Neuronal stem cell (in vitro differentiated cells): Measurements from ENCODE around the gene PHF13.

Experiments
- DNase-seq: peaks from one replicate; pipeline ENCODE4 v3.0.0-alpha.2; 2013; ENCODE audit warnings: low spot score
- H2AFZ ChIP-seq: one replicate; pipeline ENCODE4 v1.6.1; 2013; ENCODE audit warnings: mild to moderate bottlenecking, low read length, inconsistent platforms
- H2AK5ac ChIP-seq: 2 replicates; pipeline ENCODE4 v1.6.1; 2013; ENCODE audit warnings: low read depth, mild to moderate bottlenecking, inconsistent platforms, low read length, moderate library complexity, mixed read lengths
- H2BK120ac ChIP-seq: 2 replicates; pipeline ENCODE4 v1.6.1; 2013; ENCODE audit warnings: low read depth, mild to moderate bottlenecking, inconsistent platforms, low read length, moderate library complexity, mixed read lengths
- H2BK12ac ChIP-seq: one replicate; pipeline ENCODE4 v1.6.1; 2013; ENCODE audit warnings: low read length, inconsistent platforms
- H2BK15ac ChIP-seq: 2 replicates; pipeline ENCODE4 v1.6.1; 2013; ENCODE audit warnings: mild to moderate bottlenecking, low read length, inconsistent platforms, mixed read lengths
- H2BK5ac ChIP-seq: one replicate; pipeline ENCODE4 v1.6.1; 2013; ENCODE audit warnings: inconsistent platforms, mild to moderate bottlenecking, low read length, moderate library complexity
- H3K14ac ChIP-seq: one replicate; pipeline ENCODE4 v1.6.1; 2013; ENCODE audit warnings: low read length, inconsistent platforms
- H3K18ac ChIP-seq: 2 replicates; pipeline ENCODE4 v1.6.1; 2013; ENCODE audit warnings: low read length, inconsistent platforms
- H3K23ac ChIP-seq: 2 replicates; pipeline ENCODE4 v1.6.1; 2013; ENCODE audit warnings: low read depth, mild to moderate bottlenecking, mixed read lengths, low read length, inconsistent platforms; ENCODE audit not compliant: poor library complexity
- H3K27ac ChIP-seq: replicated peaks from 3 replicates; pipeline ENCODE4 v1.5.1; 2013; ENCODE audit warnings: low read length, inconsistent platforms
- H3K27me3 ChIP-seq, 3 experiments: 2 replicates each; pipeline ENCODE4 v1.6.1; 2013; ENCODE audit warnings: low read length in 3 of 3, mild to moderate bottlenecking in 2 of 3, inconsistent platforms in 1 of 3, low read depth in 1 of 3, mixed read lengths in 1 of 3, moderate library complexity in 1 of 3; ENCODE audit not compliant: control insufficient read depth in 3 of 3, insufficient read depth in 3 of 3
- H3K36me3 ChIP-seq, 2 donors: replicated peaks in 1 of 2; 2 replicates each; pipeline ENCODE4 v1.6.1; 2013; ENCODE audit warnings: low read length in 2 of 2; ENCODE audit not compliant: control insufficient read depth in 2 of 2, insufficient read depth in 2 of 2
- H3K4ac ChIP-seq: 2 replicates; pipeline ENCODE4 v1.6.1; 2013; ENCODE audit warnings: inconsistent platforms, mild to moderate bottlenecking, low read length, moderate library complexity
- H3K4me1 ChIP-seq, 2 donors: 1 replicate in 1 of 2; 2 replicates in 1 of 2; pipeline ENCODE4 v1.6.1; 2013; ENCODE audit warnings: low read length in 2 of 2, low read depth in 1 of 2; ENCODE audit not compliant: control insufficient read depth in 2 of 2, insufficient read depth in 1 of 2
- H3K4me2 ChIP-seq: one replicate; pipeline ENCODE4 v1.6.1; 2013; ENCODE audit warnings: mild to moderate bottlenecking, low read length, inconsistent platforms; ENCODE audit not compliant: insufficient read depth, poor library complexity, severe bottlenecking
- H3K4me3 ChIP-seq, 2 donors: 2 replicates each; pipeline ENCODE4 v1.5.1; 2013; ENCODE audit warnings: low read length in 2 of 2, mild to moderate bottlenecking in 2 of 2, inconsistent platforms in 1 of 2, moderate library complexity in 1 of 2
- H3K79me1 ChIP-seq: one replicate; pipeline ENCODE4 v1.6.1; 2013; ENCODE audit warnings: low read depth, mild to moderate bottlenecking, inconsistent platforms, low read length, moderate library complexity
- H3K9ac ChIP-seq: one replicate; pipeline ENCODE4 v1.6.1; 2013; ENCODE audit warnings: mild to moderate bottlenecking, low read depth, low read length, inconsistent platforms; ENCODE audit not compliant: poor library complexity
- H3K9me3 ChIP-seq, 2 donors: replicated peaks in 1 of 2; 2 replicates each; pipeline versions ENCODE3 to v1.6.1; 2013; ENCODE audit warnings: low read length in 2 of 2, mild to moderate bottlenecking in 2 of 2, inconsistent platforms in 1 of 2, low read depth in 1 of 2, mixed read lengths in 1 of 2, moderate library complexity in 1 of 2; ENCODE audit not compliant: control insufficient read depth in 2 of 2, insufficient read depth in 1 of 2
- H4K8ac ChIP-seq: one replicate; pipeline ENCODE4 v1.6.1; 2013; ENCODE audit warnings: low read depth, mild to moderate bottlenecking, inconsistent platforms, low read length, moderate library complexity
- H4K91ac ChIP-seq: one replicate; pipeline ENCODE4 v1.6.1; 2013; ENCODE audit warnings: low read length, low read depth, mild to moderate bottlenecking, inconsistent platforms; ENCODE audit not compliant: poor library complexity
- WGBS, 2 donors: extraction: QIAGEN DNeasy Blood & Tissue Kit; methylation state at CpG; one replicate each; pipeline ENCODE4 v1.1.7; 2013; ENCODE audit warnings: missing lambda C conversion rate in 2 of 2, mixed read lengths in 1 of 2; ENCODE audit not compliant: insufficient read length in 2 of 2, insufficient replicate concordance in 1 of 2; ENCODE audit errors: extremely low coverage in 2 of 2; 5-methylcytosine and 5-hydroxymethylcytosine counted together

PHF13 gene

DNA sequence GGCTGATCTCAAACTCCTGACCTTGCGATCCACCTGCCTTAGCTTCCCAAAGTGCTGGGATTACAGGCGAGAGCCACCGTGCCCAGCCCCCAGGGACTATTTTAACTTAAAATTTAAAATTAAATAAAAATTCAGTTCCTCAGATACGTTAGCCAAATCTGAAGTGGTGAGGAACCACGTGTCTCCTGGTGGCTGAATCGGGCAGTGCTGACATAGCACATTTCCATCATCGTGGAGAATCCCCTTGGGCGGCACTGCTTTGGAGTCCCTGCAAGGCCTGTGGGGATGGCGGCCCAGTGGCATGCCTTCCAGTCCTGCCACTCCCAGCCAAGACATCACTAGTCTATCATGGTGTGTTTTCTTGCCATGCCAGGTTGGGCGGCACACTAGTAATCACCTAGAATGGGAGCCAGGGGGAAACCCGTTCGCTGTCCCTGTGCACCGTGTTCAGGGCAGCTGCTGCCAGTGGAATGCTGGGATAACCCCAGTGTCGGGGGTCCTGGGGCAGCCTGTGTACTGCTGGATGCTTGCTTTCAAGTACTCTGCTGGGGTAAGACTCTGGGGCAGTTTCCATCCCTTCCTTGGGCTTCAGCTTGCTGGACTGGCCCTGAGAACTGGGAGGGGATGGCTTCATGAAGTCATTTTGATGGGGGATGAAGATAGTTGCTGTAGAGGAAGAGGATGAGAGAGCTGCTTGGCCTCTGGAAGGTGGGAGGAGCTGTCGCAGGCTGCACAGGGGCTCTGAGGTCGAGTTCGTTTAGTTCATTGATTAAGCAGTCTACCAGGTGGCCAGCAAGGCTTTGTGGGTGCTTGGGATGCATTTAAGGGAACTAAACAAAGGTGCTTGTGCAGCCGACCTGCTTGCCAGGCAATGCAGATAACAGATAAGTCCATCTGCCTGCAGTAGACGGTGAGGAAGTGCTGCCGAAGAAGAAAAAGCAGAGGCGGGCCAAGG lies 29.1 kb upstream of the PHF13 start:
- Histone ChIP-seq H2AK5ac (no peak overlapping the region), H3K4me1 (peaks cover 9 to 11% of the 10 kb centered on the region in 2 donors), H2AFZ (no peak overlapping the region), H2BK12ac (no peak overlapping the region), H3K14ac (no peak overlapping the region), H3K4me2 (no peak overlapping the region), H2BK15ac (no peak overlapping the region), H3K9ac (no peak overlapping the region), H3K36me3 (peaks cover 23 to 43% of the 10 kb centered on the region in 2 donors), H3K23ac (peak overlapping the region; percentile 65), H3K27ac (no peak overlapping the region), H3K4ac (peak overlapping the region; percentile 53), H3K18ac (no peak overlapping the region), H4K8ac (peak overlapping the region; percentile 43), H3K9me3 (no peaks in the 10 kb centered on the region), H2BK120ac (no peak overlapping the region), H4K91ac (no peak overlapping the region), H2BK5ac (no peak overlapping the region), H3K79me1 (peaks cover 19% of the 10 kb centered on the region), H3K4me3 (no peak overlapping the region), H3K27me3 (no peaks in the 10 kb centered on the region)
- no CpG with 5 or more reads among the region's 21 CpGs for WGBS, 2 donors
- DNase-seq = no peak

DNA sequence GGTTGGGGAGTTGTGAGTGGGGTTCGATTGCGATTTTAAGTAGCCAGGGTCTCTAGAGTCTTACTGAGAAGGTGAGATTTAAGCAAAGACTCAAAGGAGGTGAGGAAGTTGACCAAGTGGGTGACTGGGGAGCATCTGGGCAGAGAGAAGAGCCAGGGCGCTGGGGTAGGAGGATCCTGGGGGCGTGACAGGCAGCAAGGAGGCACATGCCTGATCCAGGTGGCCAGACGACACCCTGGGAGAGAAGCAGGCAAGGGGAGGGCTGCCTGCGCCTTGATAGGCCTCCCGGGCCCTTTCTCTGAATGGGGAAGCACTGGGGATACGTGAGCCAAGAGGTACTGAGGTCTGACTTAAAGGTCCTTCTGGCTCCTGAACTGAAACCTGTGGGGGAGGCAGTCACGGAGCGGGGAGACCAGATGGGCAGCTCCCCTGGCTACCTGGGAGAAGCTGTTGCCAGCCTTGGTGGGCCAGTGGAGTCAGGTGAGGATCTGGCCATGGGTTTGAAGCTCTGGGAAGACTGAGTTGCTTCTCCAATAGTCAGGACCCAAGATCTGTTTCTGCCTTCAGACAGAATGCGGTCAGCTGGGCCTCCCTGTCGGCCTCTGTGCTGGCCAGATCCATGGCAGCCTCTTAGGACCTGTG lies 28.3 kb upstream of the PHF13 start:
- no peaks in the 10 kb centered on the region for H3K9me3 ChIP-seq
- H3K27me3 ChIP-seq = no peaks in the 10 kb centered on the region
- H4K91ac ChIP-seq = no peak overlapping the region
- no peak overlapping the region for H3K18ac ChIP-seq
- H3K4me1 ChIP-seq = peaks cover 7 to 10% of the 10 kb centered on the region in 2 donors
- no peak overlapping the region for H2AK5ac ChIP-seq
- peak overlapping the region; percentile 60 for H3K9ac ChIP-seq
- no peak for DNase-seq
- no peak overlapping the region for H3K4me2 ChIP-seq
- H2BK120ac ChIP-seq = no peak overlapping the region
- peak overlapping the region; percentile 24 for H2BK5ac ChIP-seq
- H4K8ac ChIP-seq = peak overlapping the region; percentile 43
- no peak overlapping the region for H2AFZ ChIP-seq
- H3K4me3 ChIP-seq = no peak overlapping the region
- H3K27ac ChIP-seq = no peak overlapping the region
- no peak overlapping the region for H3K23ac ChIP-seq
- no peak overlapping the region for H2BK12ac ChIP-seq
- H3K79me1 ChIP-seq = peaks cover 15% of the 10 kb centered on the region
- H3K36me3 ChIP-seq = peaks cover 29 to 51% of the 10 kb centered on the region in 2 donors
- no peak overlapping the region for H3K14ac ChIP-seq
- no peak overlapping the region for H2BK15ac ChIP-seq
- H3K4ac ChIP-seq = no peak overlapping the region
- no CpG with 5 or more reads among the region's 12 CpGs for WGBS, 2 donors

DNA sequence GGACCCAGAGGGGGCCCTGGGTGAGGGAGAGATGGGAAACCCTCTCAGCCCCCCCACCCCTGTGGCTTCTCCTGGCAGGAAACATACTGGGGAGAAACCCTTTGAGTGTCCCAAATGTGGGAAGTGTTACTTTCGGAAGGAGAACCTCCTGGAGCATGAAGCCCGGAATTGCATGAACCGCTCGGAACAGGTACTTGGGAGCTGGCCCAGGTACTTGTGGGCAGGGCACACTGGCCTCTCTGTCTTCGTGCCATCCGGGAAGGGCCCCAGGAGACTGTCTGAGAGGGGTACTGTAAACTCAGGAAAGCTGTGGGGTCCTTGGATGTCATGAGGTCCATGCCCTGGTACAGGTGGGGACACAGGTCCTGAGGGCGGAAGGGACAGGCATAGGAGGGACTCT lies 27.7 kb upstream of the PHF13 start:
- Histone ChIP-seq H3K36me3 (peaks cover 29 to 57% of the 10 kb centered on the region in 2 donors), H3K4me1 (peaks cover 1 to 4% of the 10 kb centered on the region in 2 donors), H2AFZ (no peak overlapping the region), H2AK5ac (no peak overlapping the region), H3K27ac (no peak overlapping the region), H4K91ac (no peak overlapping the region), H3K4ac (no peak overlapping the region), H3K14ac (peak overlapping the region; percentile 21), H3K18ac (no peak overlapping the region), H3K23ac (no peak overlapping the region), H2BK12ac (no peak overlapping the region), H3K27me3 (no peaks in the 10 kb centered on the region), H4K8ac (no peak overlapping the region), H3K4me2 (no peak overlapping the region), H3K9ac (no peak overlapping the region), H3K4me3 (no peak overlapping the region), H2BK120ac (no peak overlapping the region), H3K79me1 (peaks cover 12% of the 10 kb centered on the region), H2BK15ac (no peak overlapping the region), H3K9me3 (no peaks in the 10 kb centered on the region), H2BK5ac (peak overlapping the region; percentile 24)
- WGBS, 2 donors = no CpG with 5 or more reads among the region's 7 CpGs
- DNase-seq = no peak

DNA sequence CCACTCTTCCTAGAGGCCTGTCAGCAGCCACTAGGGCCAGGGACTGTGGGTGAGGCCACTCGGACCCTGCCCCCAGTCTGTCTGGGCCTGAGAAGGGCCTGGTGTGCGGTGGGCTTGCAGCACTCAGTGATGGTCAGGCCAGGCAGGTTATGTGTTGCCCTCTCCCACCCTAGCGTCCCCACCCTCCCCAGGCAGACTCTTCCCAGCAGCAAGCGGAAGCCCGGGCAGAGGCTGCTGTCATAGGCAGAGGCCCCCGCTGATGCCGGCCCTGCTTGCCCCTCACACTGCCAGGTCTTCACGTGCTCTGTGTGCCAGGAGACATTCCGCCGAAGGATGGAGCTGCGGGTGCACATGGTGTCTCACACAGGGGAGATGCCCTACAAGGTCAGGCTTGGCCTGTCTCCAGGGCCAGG lies 27.1 kb upstream of the PHF13 start:
- Histone ChIP-seq H2BK12ac (no peak overlapping the region), H3K4me3 (no peak overlapping the region), H3K9me3 (no peaks in the 10 kb centered on the region), H3K4ac (no peak overlapping the region), H2AK5ac (no peak overlapping the region), H3K4me1 (no peaks in the 10 kb centered on the region), H3K18ac (no peak overlapping the region), H2AFZ (no peak overlapping the region), H2BK5ac (no peak overlapping the region), H3K27me3 (no peaks in the 10 kb centered on the region), H2BK15ac (no peak overlapping the region), H3K4me2 (no peak overlapping the region), H3K14ac (no peak overlapping the region), H3K23ac (peak overlapping the region; percentile 43), H3K9ac (peak overlapping the region; percentile 60), H3K27ac (no peak overlapping the region), H3K36me3 (peaks cover 32 to 63% of the 10 kb centered on the region in 2 donors), H4K91ac (no peak overlapping the region), H3K79me1 (peaks cover 12% of the 10 kb centered on the region), H4K8ac (no peak overlapping the region), H2BK120ac (no peak overlapping the region)
- WGBS, 2 donors = no CpG with 5 or more reads among the region's 11 CpGs
- no peak for DNase-seq
